ENCODE measurements around the gene TMEM132E. TPM values are rescaled to one million over a fixed set of nuclear protein-coding genes. Genes with fewer than 3 reads are reported as not detected.

Gene TMEM132E
- total RNA-seq, 2 donors from 2014 or later: 0.15 TPM; not detected in 1

DNA sequence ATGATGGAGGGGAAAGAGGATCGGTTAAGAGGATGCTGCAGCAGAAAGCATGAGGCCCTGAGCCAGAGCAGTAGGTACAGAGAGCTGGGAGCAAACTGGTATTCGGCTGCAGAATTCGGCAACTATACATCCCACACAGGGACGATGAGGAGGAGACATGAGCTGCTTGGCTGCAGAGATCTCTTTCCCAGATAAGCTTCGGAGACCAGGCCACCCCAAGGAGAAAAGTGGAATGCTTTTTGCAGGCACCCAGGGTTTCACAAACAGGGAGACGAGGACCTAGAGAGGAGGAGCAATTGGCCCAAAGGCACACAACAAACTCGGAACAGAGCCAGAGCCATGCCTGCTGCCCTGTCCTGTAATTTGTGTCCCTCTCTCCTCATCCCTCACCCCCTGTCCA lies 62.0 kb downstream of the TMEM132E start:
- H3K27me3 Mint-ChIP-seq (ENCODE audit: insufficient read depth): peaks cover 63% of the 10 kb centered on the region

GRCh38 chr17:34644941-34645550 lies 65.7 kb downstream of the TMEM132E start:
- Mint-ChIP-seq H3K9me3 (peaks cover 13% of the 10 kb centered on the region), H3K4me3 (no peak overlapping the region), H3K4me1 (peaks cover 10% of the 10 kb centered on the region), H3K27ac (no peak overlapping the region), H3K36me3 (ENCODE audit: low read depth) (no peaks in the 10 kb centered on the region), H3K27me3 (ENCODE audit: insufficient read depth) (peaks cover 37% of the 10 kb centered on the region)
- TF ChIP-seq, protein P1, sequence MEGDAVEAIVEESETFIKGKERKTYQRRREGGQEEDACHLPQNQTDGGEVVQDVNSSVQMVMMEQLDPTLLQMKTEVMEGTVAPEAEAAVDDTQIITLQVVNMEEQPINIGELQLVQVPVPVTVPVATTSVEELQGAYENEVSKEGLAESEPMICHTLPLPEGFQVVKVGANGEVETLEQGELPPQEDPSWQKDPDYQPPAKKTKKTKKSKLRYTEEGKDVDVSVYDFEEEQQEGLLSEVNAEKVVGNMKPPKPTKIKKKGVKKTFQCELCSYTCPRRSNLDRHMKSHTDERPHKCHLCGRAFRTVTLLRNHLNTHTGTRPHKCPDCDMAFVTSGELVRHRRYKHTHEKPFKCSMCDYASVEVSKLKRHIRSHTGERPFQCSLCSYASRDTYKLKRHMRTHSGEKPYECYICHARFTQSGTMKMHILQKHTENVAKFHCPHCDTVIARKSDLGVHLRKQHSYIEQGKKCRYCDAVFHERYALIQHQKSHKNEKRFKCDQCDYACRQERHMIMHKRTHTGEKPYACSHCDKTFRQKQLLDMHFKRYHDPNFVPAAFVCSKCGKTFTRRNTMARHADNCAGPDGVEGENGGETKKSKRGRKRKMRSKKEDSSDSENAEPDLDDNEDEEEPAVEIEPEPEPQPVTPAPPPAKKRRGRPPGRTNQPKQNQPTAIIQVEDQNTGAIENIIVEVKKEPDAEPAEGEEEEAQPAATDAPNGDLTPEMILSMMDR (conservative IDR thresholded peaks at IDR 0.05): no peak
- H3K4me3 ChIP-seq (ENCODE audit: low read length): no peak overlapping the region
- whole genome bisulfite sequencing, 2 experiments (ENCODE audit: insufficient coverage in 1 of 2, insufficient read length in 1 of 2): 87 to 88% methylated on average over 2 to 3 of the region's 3 CpGs
- no peak overlapping the region for H3K27ac ChIP-seq (ENCODE audit: low read depth, low read length)
- H3K9me3 ChIP-seq (ENCODE audit: control insufficient read depth, low read length): peaks cover 16% of the 10 kb centered on the region
- no peak overlapping the region for H3K9ac ChIP-seq (ENCODE audit: extremely low read depth, low read length, poor library complexity, severe bottlenecking)
- DNase-seq: no peak
- H3K4me1 ChIP-seq (ENCODE audit: control insufficient read depth, insufficient read depth, low read length): no peaks in the 10 kb centered on the region
- peaks cover 18% of the 10 kb centered on the region for H3K27me3 ChIP-seq (ENCODE audit: control insufficient read depth, insufficient read depth, low read length, poor library complexity, severe bottlenecking)
- H3K36me3 ChIP-seq (ENCODE audit: control insufficient read depth, insufficient read depth, low read length): no peaks in the 10 kb centered on the region

More for the DNA sequence above, 62.0 kb downstream of the TMEM132E start:
- no peaks in the 10 kb centered on the region for H3K4me1 ChIP-seq (ENCODE audit: control insufficient read depth, insufficient read depth, low read length)
- H3K9ac ChIP-seq (ENCODE audit: extremely low read depth, low read length, poor library complexity, severe bottlenecking): no peak overlapping the region
- H3K36me3 ChIP-seq (ENCODE audit: control insufficient read depth, insufficient read depth, low read length): no peaks in the 10 kb centered on the region
- no peak overlapping the region for H3K27ac Mint-ChIP-seq
- WGBS, 2 experiments (ENCODE audit: insufficient coverage in 1 of 2, insufficient read length in 1 of 2): 87 to 89% methylated on average over 3 to 7 of the region's 7 CpGs
- H3K4me1 Mint-ChIP-seq: no peaks in the 10 kb centered on the region
- DNase-seq: no peak
- H3K27me3 ChIP-seq (ENCODE audit: control insufficient read depth, insufficient read depth, low read length, poor library complexity, severe bottlenecking): peaks cover 43% of the 10 kb centered on the region
- no peaks in the 10 kb centered on the region for H3K9me3 ChIP-seq (ENCODE audit: control insufficient read depth, low read length)
- TF ChIP-seq, protein P1 (conservative IDR thresholded peaks at IDR 0.05): no peak
- H3K9me3 Mint-ChIP-seq: no peaks in the 10 kb centered on the region
- no peak overlapping the region for H3K4me3 ChIP-seq (ENCODE audit: low read length)
- H3K27ac ChIP-seq (ENCODE audit: low read depth, low read length): no peak overlapping the region
- H3K36me3 Mint-ChIP-seq (ENCODE audit: low read depth): no peaks in the 10 kb centered on the region
- no peak overlapping the region for H3K4me3 Mint-ChIP-seq

DNA sequence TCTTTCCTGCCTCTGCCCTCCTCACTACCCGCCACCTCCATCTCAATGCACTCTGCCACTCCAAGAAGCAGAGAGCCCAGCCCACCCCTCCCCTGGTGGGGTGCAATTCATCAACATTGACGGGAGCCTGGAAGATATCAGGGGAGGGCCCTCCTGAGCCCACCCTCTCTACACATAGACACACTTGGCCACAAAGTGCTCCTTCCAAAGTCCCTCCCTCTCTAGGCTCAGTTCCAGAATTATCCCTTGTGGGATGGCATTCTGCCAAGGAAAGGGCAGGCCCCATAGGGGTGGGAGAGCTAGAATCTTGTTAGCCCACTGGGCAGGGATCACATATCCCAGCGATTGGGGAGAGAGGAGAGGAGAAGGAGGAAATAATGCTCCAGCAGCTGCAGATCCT lies 66.2 kb downstream of the TMEM132E start:
- no peak overlapping the region for H3K27ac ChIP-seq (ENCODE audit: low read depth, low read length)
- no peak overlapping the region for H3K4me3 ChIP-seq (ENCODE audit: low read length)
- peaks cover 18% of the 10 kb centered on the region for H3K27me3 ChIP-seq (ENCODE audit: control insufficient read depth, insufficient read depth, low read length, poor library complexity, severe bottlenecking)
- DNase-seq: no peak
- H3K36me3 ChIP-seq (ENCODE audit: control insufficient read depth, insufficient read depth, low read length): no peaks in the 10 kb centered on the region
- 91% methylated on average over 3 of the region's 3 CpGs; no CpG with 5 or more reads in 1 of the 2 experiments for WGBS, 2 experiments (ENCODE audit: insufficient coverage in 1 of 2, insufficient read length in 1 of 2)
- Mint-ChIP-seq H3K9me3 (peaks cover 13% of the 10 kb centered on the region), H3K27me3 (ENCODE audit: insufficient read depth) (peaks cover 33% of the 10 kb centered on the region), H3K4me1 (peaks cover 14% of the 10 kb centered on the region), H3K36me3 (ENCODE audit: low read depth) (no peaks in the 10 kb centered on the region), H3K27ac (no peak overlapping the region), H3K4me3 (no peak overlapping the region)
- no peaks in the 10 kb centered on the region for H3K4me1 ChIP-seq (ENCODE audit: control insufficient read depth, insufficient read depth, low read length)
- H3K9ac ChIP-seq (ENCODE audit: extremely low read depth, low read length, poor library complexity, severe bottlenecking): no peak overlapping the region
- H3K9me3 ChIP-seq (ENCODE audit: control insufficient read depth, low read length): peaks cover 16% of the 10 kb centered on the region
- TF ChIP-seq, protein P1 (conservative IDR thresholded peaks at IDR 0.05): no peak
